ENCODE results near the gene PIGO.

PIGO gene

DNA sequence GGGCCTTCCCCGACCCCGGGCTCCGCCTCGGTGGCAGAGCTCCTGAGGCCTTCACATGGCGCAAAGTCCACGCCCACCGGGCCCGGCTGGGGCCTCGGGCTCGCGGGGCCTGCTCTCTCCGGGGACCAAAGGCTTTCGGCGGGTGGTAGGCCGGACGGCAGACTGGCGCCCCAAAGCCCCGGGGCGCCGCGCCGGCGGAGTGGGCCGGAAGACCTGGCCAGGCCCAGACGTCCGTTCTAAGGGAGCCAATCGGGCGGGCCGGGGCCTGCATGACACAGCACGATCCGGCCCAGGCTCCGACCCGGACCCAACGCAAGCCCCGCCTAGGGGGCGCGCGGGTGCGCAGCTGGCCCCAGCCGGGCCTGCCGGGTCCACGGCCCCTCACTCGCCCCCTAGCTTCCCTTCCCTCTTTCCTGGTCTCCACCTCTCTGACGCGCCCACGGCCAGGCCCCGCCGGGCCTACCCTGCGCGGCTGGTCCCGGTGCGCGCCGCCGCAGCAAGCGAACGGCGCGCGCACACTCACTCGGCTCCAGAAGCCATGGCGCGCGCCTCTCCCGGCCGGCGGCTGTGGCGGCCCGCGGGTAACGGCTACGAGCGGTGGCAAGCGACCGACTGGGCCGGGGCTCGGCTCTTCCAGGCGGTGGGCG lies 24.5 kb downstream of the PIGO start:
- Histone ChIP-seq H3K4me1 (ENCODE audit: control insufficient read depth, insufficient read depth, low read length) (no peaks in the 10 kb centered on the region), H3K36me3 (ENCODE audit: control insufficient read depth, insufficient read depth, low read length) (peaks cover 13% of the 10 kb centered on the region; the same call in 1 of the 2 replicates), H3K9me3 (ENCODE audit: control insufficient read depth, insufficient read depth, low read length) (no peaks in the 10 kb centered on the region), H3K27me3 (ENCODE audit: control insufficient read depth, insufficient read depth, low read length) (no peaks in the 10 kb centered on the region), H3K4me3 (ENCODE audit: low read length) (peak overlapping the region; percentile 68), H3K27ac (ENCODE audit: low read length) (no peak overlapping the region)
- peak; percentile 47 for DNase-seq (ENCODE audit: low read depth, low spot score)
- no CpG with 5 or more reads among the region's 79 CpGs for WGBS (ENCODE audit: insufficient coverage, insufficient read length)

DNA sequence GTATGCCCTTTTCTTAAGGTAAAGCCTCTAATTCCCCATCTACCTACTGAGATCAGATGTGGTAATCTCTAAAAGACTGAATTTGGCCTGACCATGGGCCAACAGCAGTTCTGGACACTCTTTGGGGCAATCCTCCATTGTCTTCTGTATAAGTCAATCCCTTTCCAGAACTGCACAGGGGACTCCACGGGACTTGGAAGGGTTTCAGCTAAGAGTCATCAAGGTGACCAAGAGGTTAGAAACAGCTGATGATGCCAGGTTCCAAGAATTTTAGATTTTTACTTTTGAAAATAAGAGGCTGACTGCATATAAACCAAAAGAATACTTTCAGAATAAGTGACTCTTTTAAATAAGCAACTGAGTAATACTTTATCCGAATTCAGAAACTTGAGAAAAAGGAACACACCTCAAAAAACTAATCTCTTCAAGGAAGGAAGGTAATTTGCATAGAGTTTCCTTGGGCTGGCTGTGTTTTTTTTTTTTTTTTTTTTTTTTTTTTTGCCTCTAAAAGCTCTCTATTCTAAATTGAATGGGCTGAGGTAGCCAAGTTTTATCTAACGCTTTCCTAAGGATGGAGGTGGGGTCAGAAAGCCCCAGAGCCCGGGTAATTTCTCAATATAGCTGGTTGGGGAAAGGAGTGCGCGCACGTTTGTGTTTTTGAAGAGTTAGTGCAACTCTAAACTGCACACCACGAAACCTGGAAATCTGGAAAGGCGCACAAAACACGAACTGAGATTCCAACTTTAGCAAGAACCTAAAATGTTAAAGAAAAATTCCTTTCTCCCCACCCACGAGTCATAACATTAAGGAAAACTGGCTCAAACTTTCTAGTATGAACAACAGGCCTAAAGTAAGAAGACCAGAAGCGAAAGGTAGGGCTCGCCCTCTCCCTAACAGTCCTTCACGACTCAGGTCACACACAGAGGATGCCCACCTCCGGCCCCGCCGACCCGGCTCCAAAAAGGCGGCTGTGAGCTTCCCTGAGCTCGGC lies 25.3 kb downstream of the PIGO start:
- no peak for DNase-seq (ENCODE audit: low read depth, low spot score)
- WGBS (ENCODE audit: insufficient coverage, insufficient read length): no CpG with 5 or more reads among the region's 20 CpGs
- no peak overlapping the region for H3K27ac ChIP-seq (ENCODE audit: low read length)

DNA sequence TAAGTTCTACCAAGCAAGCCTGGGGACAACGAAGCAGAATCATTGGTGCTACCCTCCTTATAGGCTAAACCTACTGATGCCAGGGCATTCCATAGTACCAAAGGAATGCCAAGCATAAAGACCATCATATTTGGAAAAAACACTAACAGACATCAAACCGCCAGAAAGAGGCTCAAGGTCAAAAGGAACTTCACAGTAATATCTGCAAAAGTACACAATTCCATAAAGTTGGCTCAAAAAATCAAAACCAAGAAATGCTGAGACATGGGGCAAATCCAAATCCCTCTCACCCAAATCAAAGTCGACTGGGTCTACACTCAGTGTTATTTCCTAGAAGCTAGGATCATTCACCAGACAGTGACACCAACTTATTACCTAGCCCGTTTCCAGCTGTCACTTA lies 27.4 kb downstream of the PIGO start:
- no peaks in the 10 kb centered on the region for H3K27me3 ChIP-seq (ENCODE audit: control insufficient read depth, insufficient read depth, low read length)
- H3K27ac ChIP-seq (ENCODE audit: low read length): no peak overlapping the region
- DNase-seq (ENCODE audit: low read depth, low spot score): no peak
- H3K4me3 ChIP-seq (ENCODE audit: low read length): no peak overlapping the region
- peaks cover 29% of the 10 kb centered on the region for H3K36me3 ChIP-seq (ENCODE audit: control insufficient read depth, insufficient read depth, low read length)
- WGBS (ENCODE audit: insufficient coverage, insufficient read length): no CpG with 5 or more reads among the region's 4 CpGs
- no peaks in the 10 kb centered on the region for H3K9me3 ChIP-seq (ENCODE audit: control insufficient read depth, insufficient read depth, low read length)
- no peaks in the 10 kb centered on the region for H3K4me1 ChIP-seq (ENCODE audit: control insufficient read depth, insufficient read depth, low read length)

More for the DNA sequence above, 25.3 kb downstream of the PIGO start:
- H3K4me3 ChIP-seq (ENCODE audit: low read length): peak overlapping the region; percentile 68; the same call in 1 of the 2 replicates
- H3K9me3 ChIP-seq (ENCODE audit: control insufficient read depth, insufficient read depth, low read length): no peaks in the 10 kb centered on the region
- H3K4me1 ChIP-seq (ENCODE audit: control insufficient read depth, insufficient read depth, low read length): no peaks in the 10 kb centered on the region
- no peaks in the 10 kb centered on the region for H3K27me3 ChIP-seq (ENCODE audit: control insufficient read depth, insufficient read depth, low read length)
- peaks cover 17% of the 10 kb centered on the region for H3K36me3 ChIP-seq (ENCODE audit: control insufficient read depth, insufficient read depth, low read length)

DNA sequence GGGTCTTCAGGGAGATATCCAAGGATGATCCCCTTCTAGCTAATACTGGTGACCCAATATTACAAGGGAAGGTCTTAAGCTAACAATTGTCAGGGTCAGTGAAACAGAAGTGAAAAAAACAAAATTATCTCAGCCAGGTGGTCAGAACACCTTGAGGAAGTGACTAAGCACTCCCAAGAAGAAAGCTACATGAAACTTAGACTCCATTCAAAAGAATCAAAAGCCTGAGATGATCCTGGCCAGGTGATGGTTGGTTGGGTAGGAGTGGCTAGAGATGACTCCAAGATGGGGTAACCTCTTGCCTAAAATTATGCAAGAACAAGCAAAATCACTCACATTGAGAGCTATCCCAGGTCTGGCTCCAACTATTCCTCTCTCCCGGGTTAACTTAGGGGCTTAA lies 29.3 kb downstream of the PIGO start:
- no peaks in the 10 kb centered on the region for H3K27me3 ChIP-seq (ENCODE audit: control insufficient read depth, insufficient read depth, low read length)
- peaks cover 45% of the 10 kb centered on the region for H3K36me3 ChIP-seq (ENCODE audit: control insufficient read depth, insufficient read depth, low read length)
- H3K27ac ChIP-seq (ENCODE audit: low read length): no peak overlapping the region
- H3K9me3 ChIP-seq (ENCODE audit: control insufficient read depth, insufficient read depth, low read length): no peaks in the 10 kb centered on the region
- no peaks in the 10 kb centered on the region for H3K4me1 ChIP-seq (ENCODE audit: control insufficient read depth, insufficient read depth, low read length)
- no peak overlapping the region for H3K4me3 ChIP-seq (ENCODE audit: low read length)
- no CpG with 5 or more reads among the region's 1 CpG for WGBS (ENCODE audit: insufficient coverage, insufficient read length)
- no peak for DNase-seq (ENCODE audit: low read depth, low spot score)

DNA sequence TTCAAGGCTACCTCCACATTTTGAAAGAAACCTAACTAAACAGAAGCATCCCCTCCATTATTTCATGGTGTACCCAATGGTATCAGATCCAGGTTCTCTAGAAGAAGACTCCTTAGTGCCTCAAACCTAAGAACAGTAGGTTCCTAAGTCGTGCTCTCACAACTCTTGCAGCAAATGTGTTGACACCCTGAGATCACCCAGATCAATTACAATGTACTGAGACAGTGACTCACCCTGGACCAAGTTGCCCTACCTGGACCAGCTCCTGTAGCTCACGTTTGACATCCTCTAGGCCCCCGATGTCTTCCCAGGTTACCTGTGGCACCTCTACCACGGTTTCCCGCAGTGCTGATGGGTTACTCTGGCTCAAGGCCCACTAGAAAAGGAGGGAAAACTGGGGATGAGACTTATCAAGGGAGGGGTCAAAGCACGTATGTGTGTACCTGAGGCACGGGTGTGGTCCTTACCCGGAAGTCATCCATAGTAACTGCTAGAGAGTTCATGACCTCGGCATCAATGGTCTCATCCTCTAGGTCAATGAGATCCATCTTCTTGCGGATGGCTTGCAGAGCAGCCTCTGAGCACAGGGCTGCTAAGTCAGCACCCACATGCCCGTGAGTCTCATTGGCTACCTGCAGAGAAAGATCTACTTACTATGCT lies 35.7 kb downstream of the PIGO start:
- no CpG with 5 or more reads among the region's 11 CpGs for WGBS (ENCODE audit: insufficient coverage, insufficient read length)
- H3K27me3 ChIP-seq (ENCODE audit: control insufficient read depth, insufficient read depth, low read length): no peaks in the 10 kb centered on the region

DNA sequence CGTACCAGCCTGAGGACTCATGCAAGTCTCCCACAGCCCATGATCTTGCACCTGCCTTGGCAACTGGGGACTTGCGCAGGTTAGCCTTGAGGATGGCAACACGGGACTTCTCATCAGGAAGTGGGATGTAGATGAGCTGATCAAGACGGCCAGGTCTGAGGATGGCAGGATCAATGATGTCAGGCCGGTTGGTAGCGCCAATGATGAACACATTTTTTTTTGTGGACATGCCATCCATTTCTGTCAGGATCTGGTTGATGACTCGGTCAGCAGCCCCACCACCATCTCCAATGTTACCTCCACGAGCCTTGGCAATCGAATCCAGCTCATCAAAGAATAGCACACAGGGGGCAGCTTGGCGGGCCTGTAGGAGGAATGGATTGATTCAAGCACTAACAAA lies 37.0 kb downstream of the PIGO start:
- no CpG with 5 or more reads among the region's 10 CpGs for WGBS (ENCODE audit: insufficient coverage, insufficient read length)
- Histone ChIP-seq H3K9me3 (ENCODE audit: control insufficient read depth, insufficient read depth, low read length) (no peaks in the 10 kb centered on the region), H3K27me3 (ENCODE audit: control insufficient read depth, insufficient read depth, low read length) (no peaks in the 10 kb centered on the region), H3K4me3 (ENCODE audit: low read length) (no peak overlapping the region), H3K27ac (ENCODE audit: low read length) (no peak overlapping the region), H3K4me1 (ENCODE audit: control insufficient read depth, insufficient read depth, low read length) (no peaks in the 10 kb centered on the region), H3K36me3 (ENCODE audit: control insufficient read depth, insufficient read depth, low read length) (peaks cover 73% of the 10 kb centered on the region)
- DNase-seq (ENCODE audit: low read depth, low spot score): no peak

More for the DNA sequence above, 35.7 kb downstream of the PIGO start:
- H3K27ac ChIP-seq (ENCODE audit: low read length): no peak overlapping the region
- peaks cover 79% of the 10 kb centered on the region for H3K36me3 ChIP-seq (ENCODE audit: control insufficient read depth, insufficient read depth, low read length)
- no peak for DNase-seq (ENCODE audit: low read depth, low spot score)
- H3K4me1 ChIP-seq (ENCODE audit: control insufficient read depth, insufficient read depth, low read length): no peaks in the 10 kb centered on the region
- no peaks in the 10 kb centered on the region for H3K9me3 ChIP-seq (ENCODE audit: control insufficient read depth, insufficient read depth, low read length)
- H3K4me3 ChIP-seq (ENCODE audit: low read length): no peak overlapping the region

DNA sequence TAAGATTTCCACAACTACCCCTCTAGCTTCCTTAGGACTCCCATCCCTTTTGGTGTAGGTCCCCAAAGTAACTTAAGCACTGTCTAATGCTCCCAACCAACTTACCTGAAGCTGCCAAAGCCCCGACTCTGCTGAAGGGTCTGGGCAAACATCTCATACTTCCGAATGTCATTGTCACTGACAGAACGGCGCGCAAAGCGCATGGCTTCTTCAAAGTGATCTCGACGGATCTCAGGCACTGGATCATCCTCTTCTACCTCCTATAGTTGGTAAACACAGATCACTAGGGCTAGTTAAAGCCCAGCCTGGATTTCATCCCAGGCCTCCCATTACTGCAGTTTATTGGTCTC lies 39.1 kb downstream of the PIGO start:
- H3K27me3 ChIP-seq (ENCODE audit: control insufficient read depth, insufficient read depth, low read length): no peaks in the 10 kb centered on the region
- no peaks in the 10 kb centered on the region for H3K9me3 ChIP-seq (ENCODE audit: control insufficient read depth, insufficient read depth, low read length)
- H3K36me3 ChIP-seq (ENCODE audit: control insufficient read depth, insufficient read depth, low read length): peaks cover 56% of the 10 kb centered on the region
- H3K4me1 ChIP-seq (ENCODE audit: control insufficient read depth, insufficient read depth, low read length): no peaks in the 10 kb centered on the region
- no peak overlapping the region for H3K4me3 ChIP-seq (ENCODE audit: low read length)
- DNase-seq (ENCODE audit: low read depth, low spot score): no peak
- no CpG with 5 or more reads among the region's 8 CpGs for WGBS (ENCODE audit: insufficient coverage, insufficient read length)
- H3K27ac ChIP-seq (ENCODE audit: low read length): no peak overlapping the region

DNA sequence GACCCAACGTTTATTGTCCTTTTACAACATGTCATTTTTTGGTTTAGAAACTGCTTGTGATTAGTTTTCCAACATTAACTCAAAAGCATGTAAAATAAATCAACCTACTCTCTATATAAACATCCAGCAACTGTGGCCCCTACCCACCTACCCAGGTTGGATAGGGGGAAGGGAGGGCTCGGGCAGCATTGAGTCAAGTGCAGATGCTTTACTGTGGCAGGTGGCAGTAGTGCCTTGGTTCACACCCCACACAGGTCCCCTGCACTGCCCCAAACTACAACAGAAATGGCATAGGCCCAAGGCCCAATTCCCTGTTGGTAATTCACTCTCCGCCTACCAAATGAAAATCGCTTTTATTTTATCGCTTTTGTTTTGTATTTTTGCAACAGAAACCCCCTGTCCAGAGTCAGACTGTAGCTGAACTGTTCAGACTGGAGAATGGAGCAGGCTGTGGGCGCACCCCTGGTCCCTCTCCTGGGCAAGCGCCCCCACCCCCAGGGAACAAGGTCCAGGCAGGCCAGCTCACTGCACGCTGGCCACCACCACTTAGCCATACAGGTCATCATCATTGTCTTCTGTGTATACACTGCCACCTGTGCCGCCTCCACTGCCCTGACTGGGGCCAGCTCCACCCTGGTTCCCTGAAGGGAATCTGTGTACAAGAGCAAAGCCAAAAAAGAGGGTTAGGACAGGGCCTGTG lies 39.7 kb downstream of the PIGO start:
- Histone ChIP-seq H3K9me3 (ENCODE audit: control insufficient read depth, insufficient read depth, low read length) (no peaks in the 10 kb centered on the region), H3K4me1 (ENCODE audit: control insufficient read depth, insufficient read depth, low read length) (no peaks in the 10 kb centered on the region), H3K27me3 (ENCODE audit: control insufficient read depth, insufficient read depth, low read length) (no peaks in the 10 kb centered on the region), H3K4me3 (ENCODE audit: low read length) (no peak overlapping the region), H3K27ac (ENCODE audit: low read length) (no peak overlapping the region), H3K36me3 (ENCODE audit: control insufficient read depth, insufficient read depth, low read length) (peaks cover 51% of the 10 kb centered on the region)
- DNase-seq (ENCODE audit: low read depth, low spot score): no peak
- WGBS (ENCODE audit: insufficient coverage, insufficient read length): no CpG with 5 or more reads among the region's 9 CpGs

DNA sequence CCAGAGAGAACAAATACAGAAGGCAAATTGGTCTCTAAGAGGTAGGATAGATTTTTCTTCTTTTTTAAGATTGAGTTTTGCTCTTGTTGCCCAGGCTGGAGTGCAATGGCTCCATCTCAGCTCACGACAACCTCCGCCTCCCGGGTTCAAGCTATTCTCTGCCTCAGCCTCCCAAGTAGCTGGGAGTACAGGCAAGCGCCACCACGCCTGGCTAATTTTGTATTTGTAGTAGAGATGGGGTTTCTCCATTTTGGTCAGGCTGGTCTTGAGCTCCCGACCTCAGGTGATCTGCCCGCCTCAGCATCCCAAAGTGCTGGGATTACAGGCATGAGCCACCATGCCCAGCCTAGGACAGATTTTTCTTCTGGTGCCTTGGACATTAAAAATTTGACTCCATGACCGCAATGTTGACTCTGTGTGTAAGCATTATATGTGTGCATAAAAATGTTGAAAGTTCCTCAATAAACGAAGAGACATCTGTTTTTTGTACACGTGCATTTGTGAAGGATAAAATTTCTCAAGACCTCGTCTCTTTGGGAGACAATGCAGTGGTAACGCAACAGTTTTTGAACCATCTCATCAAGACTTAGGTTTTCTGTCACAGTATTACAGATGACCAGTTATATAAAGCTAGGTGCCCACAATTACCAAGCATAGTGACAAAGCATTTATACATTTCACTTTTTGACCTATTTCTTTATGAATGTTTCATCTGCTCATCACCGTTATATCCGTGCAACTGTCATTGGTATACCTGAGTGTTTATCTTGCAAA lies 41.3 kb downstream of the PIGO start:
- Histone ChIP-seq H3K4me3 (ENCODE audit: low read length) (no peak overlapping the region), H3K27ac (ENCODE audit: low read length) (no peak overlapping the region), H3K4me1 (ENCODE audit: control insufficient read depth, insufficient read depth, low read length) (no peaks in the 10 kb centered on the region), H3K9me3 (ENCODE audit: control insufficient read depth, insufficient read depth, low read length) (no peaks in the 10 kb centered on the region), H3K36me3 (ENCODE audit: control insufficient read depth, insufficient read depth, low read length) (peaks cover 35% of the 10 kb centered on the region), H3K27me3 (ENCODE audit: control insufficient read depth, insufficient read depth, low read length) (no peaks in the 10 kb centered on the region)
- no peak for DNase-seq (ENCODE audit: low read depth, low spot score)
- no CpG with 5 or more reads among the region's 14 CpGs for WGBS (ENCODE audit: insufficient coverage, insufficient read length)
